ENCODE data around the gene REC8.

DNA sequence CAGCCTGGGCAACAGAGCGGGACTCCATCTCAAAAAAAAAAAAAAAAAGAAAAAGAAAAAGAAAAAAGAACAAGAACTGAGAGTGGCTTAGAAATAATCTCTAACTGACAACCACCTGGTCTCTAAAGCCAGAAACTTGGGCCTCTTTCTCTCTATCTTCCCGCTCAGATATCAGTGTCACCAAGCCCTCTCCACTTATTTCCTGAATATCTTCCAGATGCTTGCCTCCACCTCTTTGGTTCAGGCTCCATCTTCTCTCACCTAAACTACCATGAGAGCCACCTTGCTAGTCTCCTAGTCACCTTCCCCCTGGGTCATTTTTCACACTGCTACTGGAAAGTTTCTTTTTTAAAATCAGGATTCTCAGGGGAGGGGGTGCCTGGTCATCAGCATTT, 25.2 kb downstream of the REC8 start:
- no peak for TF ChIP-seq POLR2A (IDR thresholded peaks at IDR 0.05)
- TF ChIP-seq, protein P1, sequence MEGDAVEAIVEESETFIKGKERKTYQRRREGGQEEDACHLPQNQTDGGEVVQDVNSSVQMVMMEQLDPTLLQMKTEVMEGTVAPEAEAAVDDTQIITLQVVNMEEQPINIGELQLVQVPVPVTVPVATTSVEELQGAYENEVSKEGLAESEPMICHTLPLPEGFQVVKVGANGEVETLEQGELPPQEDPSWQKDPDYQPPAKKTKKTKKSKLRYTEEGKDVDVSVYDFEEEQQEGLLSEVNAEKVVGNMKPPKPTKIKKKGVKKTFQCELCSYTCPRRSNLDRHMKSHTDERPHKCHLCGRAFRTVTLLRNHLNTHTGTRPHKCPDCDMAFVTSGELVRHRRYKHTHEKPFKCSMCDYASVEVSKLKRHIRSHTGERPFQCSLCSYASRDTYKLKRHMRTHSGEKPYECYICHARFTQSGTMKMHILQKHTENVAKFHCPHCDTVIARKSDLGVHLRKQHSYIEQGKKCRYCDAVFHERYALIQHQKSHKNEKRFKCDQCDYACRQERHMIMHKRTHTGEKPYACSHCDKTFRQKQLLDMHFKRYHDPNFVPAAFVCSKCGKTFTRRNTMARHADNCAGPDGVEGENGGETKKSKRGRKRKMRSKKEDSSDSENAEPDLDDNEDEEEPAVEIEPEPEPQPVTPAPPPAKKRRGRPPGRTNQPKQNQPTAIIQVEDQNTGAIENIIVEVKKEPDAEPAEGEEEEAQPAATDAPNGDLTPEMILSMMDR (IDR thresholded peaks at IDR 0.05) = no peak

Measured in uterus (tissue), 2 donors.